Stimulated activated CD4-positive, alpha-beta T cell treated with anti-CD3 and anti-CD28 coated beads, TNF-alpha, amount 100 ng/mL, for 24 hours (primary cell): ENCODE results near the gene TSFM.

Source experiments
- DNase-seq, 3 experiments: peaks; one replicate each; pipeline ENCODE4 v3.0.0-alpha.2; 2020; ENCODE audit warnings: low read depth in 3 of 3

Gene TSFM

GRCh38 chr12:57779736-57780135 lies 2.9 kb upstream of the TSFM start:
- no peak for DNase-seq

- DNase-seq, result no peak
Observed at GRCh38 chr12:57780284-57780897, 2.2 kb upstream of the TSFM start.

GRCh38 chr12:57781244-57781643 lies 1.3 kb upstream of the TSFM start:
- DNase-seq, result no peak

GRCh38 chr12:57781801-57782200 lies 786 bp upstream of the TSFM start:
- DNase-seq, result no peak

GRCh38 chr12:57782243-57782607 lies 362 bp upstream of the TSFM start:
- no peak for DNase-seq

GRCh38 chr12:57783466-57783801 lies 847 bp downstream of the TSFM start:
- DNase-seq, result no peak

- no peak for DNase-seq
Observed at GRCh38 chr12:57783861-57784260, 1.3 kb downstream of the TSFM start.

GRCh38 chr12:57793920-57794319 lies 11.3 kb downstream of the TSFM start:
- DNase-seq, result no peak

GRCh38 chr12:57795354-57795753 lies 12.8 kb downstream of the TSFM start:
- no peak for DNase-seq

GRCh38 chr12:57796996-57797395 lies 14.4 kb downstream of the TSFM start:
- no peak for DNase-seq

- DNase-seq, result no peak
Observed at GRCh38 chr12:57797933-57798332, 15.3 kb downstream of the TSFM start.

GRCh38 chr12:57800965-57801364 lies 18.4 kb downstream of the TSFM start:
- no peak for DNase-seq

GRCh38 chr12:57802607-57803006 lies 20.0 kb downstream of the TSFM start:
- DNase-seq, result no peak

- peak in 1 of 3 experiments; percentile 15 for DNase-seq
Observed at GRCh38 chr12:57803319-57803893, 20.8 kb downstream of the TSFM start.

GRCh38 chr12:57806677-57807076 lies 24.1 kb downstream of the TSFM start:
- DNase-seq, result no peak

GRCh38 chr12:57807285-57807684 lies 24.7 kb downstream of the TSFM start:
- no peak for DNase-seq

- no peak for DNase-seq
Observed at GRCh38 chr12:57808351-57808750, 25.8 kb downstream of the TSFM start.

GRCh38 chr12:57809425-57809824 lies 26.8 kb downstream of the TSFM start:
- DNase-seq, result no peak

- DNase-seq, result no peak
Observed at GRCh38 chr12:57810450-57810849, 27.9 kb downstream of the TSFM start.

- no peak for DNase-seq
Observed at GRCh38 chr12:57811028-57811755, 28.6 kb downstream of the TSFM start.

- no peak for DNase-seq
Observed at GRCh38 chr12:57813111-57813970, 30.8 kb downstream of the TSFM start.

- no peak for DNase-seq
Observed at GRCh38 chr12:57813971-57814772, 31.6 kb downstream of the TSFM start.
